ENCODE measurements around the gene PRDM16. TPM values are rescaled to one million over a fixed set of nuclear protein-coding genes. Genes with fewer than 3 reads are reported as not detected.

The PRDM16 gene
- total RNA-seq, 1 donor, result 6.5 TPM

DNA sequence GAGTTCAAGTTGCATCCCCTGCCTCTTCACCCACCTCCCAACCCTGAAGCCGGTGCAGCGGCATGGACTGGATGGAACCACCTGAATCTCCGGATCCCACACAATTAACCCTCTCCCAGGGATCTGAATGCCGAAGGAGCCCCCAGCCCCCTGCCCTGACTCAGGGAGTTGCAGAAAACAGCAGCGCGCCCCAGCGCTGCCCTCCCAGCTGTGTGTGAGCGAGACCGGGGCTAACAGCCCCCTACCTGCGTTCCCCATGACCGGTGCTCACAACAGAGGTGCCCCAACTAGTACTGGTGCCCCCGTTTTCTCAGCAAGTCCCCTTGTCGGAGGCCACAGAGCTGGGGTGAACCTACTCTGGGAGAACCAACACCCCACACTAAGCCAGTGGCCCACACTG, 136.8 kb downstream of the PRDM16 start:
- no peak overlapping the region for H2AFZ ChIP-seq (ENCODE audit: low read length)
- no peaks in the 10 kb centered on the region for H3K79me2 ChIP-seq (ENCODE audit: insufficient read depth, low read length)
- H3K36me3 ChIP-seq (ENCODE audit: insufficient read depth, low read length), result no peaks in the 10 kb centered on the region
- H3K27me3 ChIP-seq (ENCODE audit: insufficient read depth, low read length), result no peaks in the 10 kb centered on the region
- H3K4me3 ChIP-seq (ENCODE audit: insufficient read depth, low read length), result no peak overlapping the region
- no peak overlapping the region for H3K27ac ChIP-seq (ENCODE audit: low read depth, low read length)
- H3K4me1 ChIP-seq (ENCODE audit: insufficient read depth, low read length), result peaks cover 5% of the 10 kb centered on the region
- TF ChIP-seq, protein P1, sequence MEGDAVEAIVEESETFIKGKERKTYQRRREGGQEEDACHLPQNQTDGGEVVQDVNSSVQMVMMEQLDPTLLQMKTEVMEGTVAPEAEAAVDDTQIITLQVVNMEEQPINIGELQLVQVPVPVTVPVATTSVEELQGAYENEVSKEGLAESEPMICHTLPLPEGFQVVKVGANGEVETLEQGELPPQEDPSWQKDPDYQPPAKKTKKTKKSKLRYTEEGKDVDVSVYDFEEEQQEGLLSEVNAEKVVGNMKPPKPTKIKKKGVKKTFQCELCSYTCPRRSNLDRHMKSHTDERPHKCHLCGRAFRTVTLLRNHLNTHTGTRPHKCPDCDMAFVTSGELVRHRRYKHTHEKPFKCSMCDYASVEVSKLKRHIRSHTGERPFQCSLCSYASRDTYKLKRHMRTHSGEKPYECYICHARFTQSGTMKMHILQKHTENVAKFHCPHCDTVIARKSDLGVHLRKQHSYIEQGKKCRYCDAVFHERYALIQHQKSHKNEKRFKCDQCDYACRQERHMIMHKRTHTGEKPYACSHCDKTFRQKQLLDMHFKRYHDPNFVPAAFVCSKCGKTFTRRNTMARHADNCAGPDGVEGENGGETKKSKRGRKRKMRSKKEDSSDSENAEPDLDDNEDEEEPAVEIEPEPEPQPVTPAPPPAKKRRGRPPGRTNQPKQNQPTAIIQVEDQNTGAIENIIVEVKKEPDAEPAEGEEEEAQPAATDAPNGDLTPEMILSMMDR (IDR thresholded peaks at IDR 0.05; ENCODE audit: extremely low read depth, low read depth, low read length), result no peak
- no peak overlapping the region for H3K4me2 ChIP-seq (ENCODE audit: insufficient read depth, low read length)
- H3K9me3 ChIP-seq (ENCODE audit: low read depth, low read length), result no peaks in the 10 kb centered on the region
- no peaks in the 10 kb centered on the region for H4K20me1 ChIP-seq (ENCODE audit: insufficient read depth, low read length)
- DNase-seq (ENCODE audit: insufficient read length, low spot score, missing footprints), result peak; percentile 81

DNA sequence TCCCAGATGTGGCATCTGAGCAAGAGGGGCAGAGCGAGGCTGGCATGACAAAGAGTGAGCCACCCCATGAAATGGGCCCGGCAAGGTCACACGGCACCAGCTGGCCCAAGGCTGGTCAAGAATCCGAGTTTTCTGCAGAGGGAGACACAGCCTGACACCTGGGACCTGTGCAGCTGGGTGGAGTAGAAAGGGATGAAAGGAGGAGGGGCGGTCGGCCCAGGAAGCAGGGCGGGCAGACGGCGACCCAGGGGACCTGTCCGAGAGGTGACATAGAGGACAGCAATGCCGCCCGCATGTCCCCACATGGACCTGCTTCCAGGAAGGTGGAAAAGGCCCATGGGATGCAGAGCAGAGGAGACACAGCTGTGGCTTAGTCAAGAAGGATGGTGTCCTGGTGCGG, 137.7 kb downstream of the PRDM16 start:
- no peaks in the 10 kb centered on the region for H3K27me3 ChIP-seq (ENCODE audit: insufficient read depth, low read length)
- DNase-seq (ENCODE audit: insufficient read length, low spot score, missing footprints), result peak; percentile 72
- peaks cover 5% of the 10 kb centered on the region for H3K4me1 ChIP-seq (ENCODE audit: insufficient read depth, low read length)
- H3K9me3 ChIP-seq (ENCODE audit: low read depth, low read length), result no peaks in the 10 kb centered on the region
- H3K27ac ChIP-seq (ENCODE audit: low read depth, low read length), result no peak overlapping the region
- no peaks in the 10 kb centered on the region for H3K36me3 ChIP-seq (ENCODE audit: insufficient read depth, low read length)
- H4K20me1 ChIP-seq (ENCODE audit: insufficient read depth, low read length), result no peaks in the 10 kb centered on the region
- no peak overlapping the region for H3K4me3 ChIP-seq (ENCODE audit: insufficient read depth, low read length)
- no peak overlapping the region for H2AFZ ChIP-seq (ENCODE audit: low read length)
- no peaks in the 10 kb centered on the region for H3K79me2 ChIP-seq (ENCODE audit: insufficient read depth, low read length)
- H3K4me2 ChIP-seq (ENCODE audit: insufficient read depth, low read length), result peak overlapping the region; percentile 24
- TF ChIP-seq, protein P1 (IDR thresholded peaks at IDR 0.05; ENCODE audit: extremely low read depth, low read depth, low read length), result no peak

DNA sequence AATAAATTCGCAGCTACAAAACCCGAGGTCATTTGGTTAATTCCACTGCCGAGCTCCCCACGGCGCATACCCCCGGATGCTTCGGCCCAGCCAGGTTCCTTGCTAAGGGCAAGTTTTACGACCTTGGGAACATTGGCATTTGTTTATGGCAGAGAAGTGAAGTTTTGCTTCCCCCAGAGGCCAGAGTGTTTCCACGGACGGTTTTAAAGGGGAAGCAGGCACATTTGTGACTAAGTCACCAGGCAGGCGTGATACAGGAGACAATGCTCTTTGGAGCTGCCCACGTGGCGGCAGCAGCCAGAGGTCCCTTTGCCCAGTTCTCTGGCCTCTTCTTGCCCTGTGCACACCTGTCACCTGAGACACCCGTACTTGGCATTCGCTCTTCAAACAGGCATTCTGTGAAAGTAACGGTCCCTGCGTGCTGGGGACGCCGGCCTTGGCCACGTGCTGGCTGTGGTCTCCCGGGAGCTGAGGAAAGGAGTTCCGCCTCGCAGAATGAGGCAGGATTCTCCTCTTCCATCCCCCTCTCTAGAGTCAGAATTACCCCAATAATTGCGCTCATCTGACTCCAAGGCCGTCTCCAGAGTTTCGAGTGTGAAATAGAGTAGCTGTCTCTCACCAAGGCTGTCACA, 138.3 kb downstream of the PRDM16 start:
- peaks cover 5% of the 10 kb centered on the region for H3K4me1 ChIP-seq (ENCODE audit: insufficient read depth, low read length)
- no peak overlapping the region for H3K27ac ChIP-seq (ENCODE audit: low read depth, low read length)
- TF ChIP-seq, protein P1 (IDR thresholded peaks at IDR 0.05; ENCODE audit: extremely low read depth, low read depth, low read length), result no peak
- no peaks in the 10 kb centered on the region for H3K27me3 ChIP-seq (ENCODE audit: insufficient read depth, low read length)
- peak; percentile 96 for DNase-seq (ENCODE audit: insufficient read length, low spot score, missing footprints)
- H4K20me1 ChIP-seq (ENCODE audit: insufficient read depth, low read length), result no peaks in the 10 kb centered on the region
- peak overlapping the region; percentile 14 for H2AFZ ChIP-seq (ENCODE audit: low read length)
- H3K4me2 ChIP-seq (ENCODE audit: insufficient read depth, low read length), result peak overlapping the region; percentile 24
- no peaks in the 10 kb centered on the region for H3K79me2 ChIP-seq (ENCODE audit: insufficient read depth, low read length)
- H3K36me3 ChIP-seq (ENCODE audit: insufficient read depth, low read length), result no peaks in the 10 kb centered on the region
- H3K9me3 ChIP-seq (ENCODE audit: low read depth, low read length), result no peaks in the 10 kb centered on the region
- peak overlapping the region; percentile 39 for H3K4me3 ChIP-seq (ENCODE audit: insufficient read depth, low read length)

DNA sequence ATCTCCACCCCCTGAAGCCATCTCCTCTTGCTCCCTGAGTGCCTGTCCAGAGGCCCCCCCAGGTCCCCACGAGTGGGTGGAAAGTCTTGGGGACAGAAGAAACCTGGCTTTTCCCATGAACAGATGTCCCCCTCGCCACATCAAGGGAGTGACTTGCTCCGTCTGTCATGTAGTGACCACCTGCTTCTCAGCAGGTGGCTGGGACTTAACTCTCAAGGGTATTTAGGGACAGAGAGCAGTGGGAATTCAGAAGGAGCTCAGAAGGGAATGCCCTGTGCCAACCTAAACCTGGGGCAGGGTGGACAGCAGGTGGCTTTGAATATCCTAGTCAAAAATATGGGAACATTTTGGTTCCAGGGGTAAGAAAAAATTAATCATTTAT, 139.8 kb downstream of the PRDM16 start:
- Histone ChIP-seq H3K27ac (ENCODE audit: low read depth, low read length) (no peak overlapping the region), H4K20me1 (ENCODE audit: insufficient read depth, low read length) (peaks cover 3% of the 10 kb centered on the region), H3K9me3 (ENCODE audit: low read depth, low read length) (no peaks in the 10 kb centered on the region), H3K27me3 (ENCODE audit: insufficient read depth, low read length) (no peaks in the 10 kb centered on the region), H3K4me1 (ENCODE audit: insufficient read depth, low read length) (peaks cover 5% of the 10 kb centered on the region), H2AFZ (ENCODE audit: low read length) (no peak overlapping the region), H3K79me2 (ENCODE audit: insufficient read depth, low read length) (no peaks in the 10 kb centered on the region), H3K4me2 (ENCODE audit: insufficient read depth, low read length) (no peak overlapping the region), H3K4me3 (ENCODE audit: insufficient read depth, low read length) (no peak overlapping the region), H3K36me3 (ENCODE audit: insufficient read depth, low read length) (no peaks in the 10 kb centered on the region)
- TF ChIP-seq, protein P1 (IDR thresholded peaks at IDR 0.05; ENCODE audit: extremely low read depth, low read depth, low read length), result no peak
- DNase-seq (ENCODE audit: insufficient read length, low spot score, missing footprints), result no peak

Data from osteoblast (primary cell).